Central memory CD4-positive, alpha-beta T cell (primary cell): ENCODE results near the gene DLGAP1.

ENCODE experiments used
- DNase-seq: peaks from one replicate; pipeline ENCODE4 v3.0.0; 2022

DLGAP1 gene

GRCh38 chr18:4236940-4237663 is 218.0 kb downstream of the DLGAP1 start:
- DNase-seq, result no peak

GRCh38 chr18:4233468-4233867 is 221.6 kb downstream of the DLGAP1 start:
- DNase-seq, result no peak

DNA sequence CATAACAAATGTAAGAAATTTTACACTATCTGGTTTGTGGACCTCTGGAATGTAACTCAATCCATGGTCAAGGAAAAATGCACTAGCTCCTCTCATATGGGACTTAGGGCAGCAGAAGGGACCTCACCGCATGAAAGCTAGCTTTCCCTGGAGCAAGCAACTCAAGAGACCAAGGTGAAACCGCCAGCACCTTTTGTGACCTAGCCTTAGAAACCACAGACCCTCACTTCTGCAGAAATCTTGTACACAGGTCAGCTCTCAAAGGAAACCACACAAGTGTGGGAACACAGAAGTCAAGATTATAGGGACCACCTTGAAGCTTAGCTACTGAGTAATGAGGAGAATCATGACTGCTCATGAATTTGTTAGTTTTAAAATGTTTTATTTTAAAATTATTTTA is 222.5 kb downstream of the DLGAP1 start:
- DNase-seq, result no peak

GRCh38 chr18:4231260-4231659 is 223.8 kb downstream of the DLGAP1 start:
- DNase-seq, result no peak

DNA sequence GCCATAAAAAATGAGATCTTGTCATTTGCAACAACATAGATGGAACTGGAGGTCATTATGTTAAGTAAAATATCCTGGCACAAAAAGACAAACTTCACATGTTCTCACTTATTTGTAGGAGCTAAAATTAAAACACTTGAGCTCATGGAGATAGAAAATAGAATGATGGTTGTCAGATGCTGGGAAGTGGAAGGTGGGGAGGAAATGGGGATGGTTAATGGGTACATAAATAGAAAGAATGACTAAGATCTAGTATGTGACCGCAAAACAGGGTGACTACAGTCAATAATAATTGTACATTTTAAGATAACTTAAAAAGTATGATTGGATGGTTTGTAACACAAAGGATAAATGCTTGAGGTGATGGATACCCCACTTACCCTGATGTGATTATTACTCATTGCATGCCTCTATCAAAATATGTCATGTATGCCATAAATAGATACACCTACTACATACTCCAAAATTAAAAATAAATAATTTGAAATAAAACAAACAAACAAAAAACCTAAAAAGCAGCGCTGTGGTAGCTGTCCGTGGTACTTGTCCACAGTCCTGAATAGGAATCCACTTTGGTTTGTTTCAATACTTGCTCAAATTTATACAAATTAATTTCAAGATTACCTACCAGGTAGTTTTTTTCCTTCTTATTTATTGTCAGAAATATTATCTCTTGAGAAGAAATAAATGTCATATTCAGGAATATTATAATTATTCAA is 224.5 kb downstream of the DLGAP1 start:
- DNase-seq, result no peak

DNA sequence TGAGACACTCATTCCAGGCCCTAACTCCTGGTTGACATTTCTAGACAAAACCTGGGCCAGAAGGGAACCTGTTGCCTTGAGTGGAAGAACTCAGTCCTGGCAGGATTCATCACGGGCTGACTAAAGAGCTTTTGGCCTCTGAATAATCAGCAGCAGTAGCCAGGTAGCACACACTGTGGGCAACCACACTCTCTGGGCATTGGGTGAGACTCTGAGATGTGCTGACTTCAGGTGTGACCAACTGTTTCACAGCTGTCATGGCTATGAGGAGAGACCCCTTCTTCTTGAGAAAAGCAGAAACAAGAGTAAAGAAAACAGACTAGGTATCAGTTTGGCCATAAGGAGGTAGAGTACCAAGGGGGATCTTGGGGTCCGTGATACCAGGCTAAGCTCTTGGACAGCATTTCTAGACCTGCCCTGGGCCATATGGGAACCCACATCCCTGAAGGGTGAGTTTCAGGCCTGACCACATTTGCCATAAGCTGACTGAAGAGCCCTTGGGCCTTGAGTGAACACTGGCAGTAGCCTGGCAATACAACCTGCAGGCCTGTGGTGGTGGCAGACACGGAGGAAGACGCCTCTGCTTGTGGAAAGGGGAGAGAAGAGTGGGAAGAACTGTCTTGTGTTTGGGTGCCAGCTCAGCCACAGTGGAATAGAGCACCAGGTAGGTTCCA is 230.9 kb downstream of the DLGAP1 start:
- DNase-seq, result no peak

DNA sequence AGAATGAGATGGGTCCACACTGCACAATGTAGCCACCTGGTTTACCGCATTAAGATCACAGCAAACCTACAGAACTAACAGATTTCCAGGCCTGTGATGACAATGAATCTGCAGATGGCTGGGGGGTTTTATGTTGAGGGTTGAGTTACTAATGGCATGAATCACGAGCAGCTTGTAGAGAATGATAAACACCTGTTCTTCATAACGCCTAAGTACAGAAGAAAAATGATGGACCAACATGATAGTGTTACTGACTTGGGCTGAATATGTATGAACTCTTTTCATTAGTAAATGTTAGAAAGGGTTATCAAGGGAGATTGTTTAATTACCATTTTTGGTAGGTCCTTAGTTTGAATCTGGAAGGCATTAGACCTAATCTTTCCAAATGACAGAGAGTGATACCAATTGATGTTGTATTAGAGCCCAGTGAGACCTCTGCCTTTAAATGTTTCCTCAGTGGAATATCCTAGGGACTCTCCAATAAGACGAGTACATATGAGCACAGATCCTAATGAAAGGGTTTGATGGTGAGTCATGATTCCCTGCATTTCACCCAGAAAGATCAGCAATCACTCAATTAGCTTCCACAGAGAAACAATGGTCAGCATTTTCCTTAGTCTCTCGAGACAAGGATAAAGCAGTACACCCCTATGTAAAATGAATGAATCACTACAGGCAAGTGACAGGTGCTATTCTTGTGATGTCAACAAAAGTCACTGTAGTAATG is 243.8 kb downstream of the DLGAP1 start:
- no peak for DNase-seq

DNA sequence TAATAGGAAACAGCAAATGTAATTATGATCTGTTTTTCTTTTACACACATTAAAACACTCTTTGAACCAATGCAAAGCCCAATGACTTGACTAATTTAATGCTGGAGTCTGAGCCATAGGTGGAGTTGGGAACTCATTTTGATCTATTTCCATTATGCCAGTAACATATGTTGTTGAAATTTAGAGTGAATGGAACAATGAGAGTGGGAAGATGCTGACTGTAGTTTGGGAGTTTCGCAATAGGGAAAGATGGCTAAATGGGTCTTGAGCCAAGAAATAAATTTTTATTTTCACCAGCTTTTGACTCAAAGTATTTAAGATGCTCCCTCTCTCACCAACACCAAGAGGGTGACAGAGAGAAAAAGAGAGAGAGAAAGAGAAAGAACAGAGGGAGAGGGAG is 246.7 kb downstream of the DLGAP1 start:
- no peak for DNase-seq

DNA sequence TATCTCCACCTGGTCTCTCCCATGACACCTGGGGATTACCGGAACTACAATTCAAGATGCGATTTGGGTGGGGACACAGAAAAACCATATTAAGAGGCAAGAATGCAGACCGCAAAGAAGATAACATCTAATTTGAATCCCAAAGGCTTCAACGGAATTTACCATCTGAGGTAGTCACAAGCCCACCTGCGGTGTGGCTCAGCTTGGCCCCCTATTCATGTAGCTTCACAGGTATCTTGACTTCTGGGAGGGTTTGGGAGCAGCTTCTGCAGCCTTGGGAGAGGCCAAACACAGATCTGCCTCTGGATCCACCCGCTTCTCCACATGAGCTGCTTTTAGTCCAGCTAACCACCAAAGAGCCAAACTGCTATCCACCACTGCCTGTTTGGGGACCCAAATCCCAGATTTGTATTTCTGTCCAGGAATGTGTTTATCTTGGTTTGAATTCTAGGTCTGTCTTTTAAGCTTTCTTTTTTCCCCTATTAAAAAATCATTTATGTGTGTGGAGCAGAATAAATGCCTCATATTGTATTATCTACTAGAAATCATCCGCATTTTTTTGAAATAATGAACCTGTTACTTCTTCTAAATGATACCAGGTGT is 247.6 kb downstream of the DLGAP1 start:
- no peak for DNase-seq

DNA sequence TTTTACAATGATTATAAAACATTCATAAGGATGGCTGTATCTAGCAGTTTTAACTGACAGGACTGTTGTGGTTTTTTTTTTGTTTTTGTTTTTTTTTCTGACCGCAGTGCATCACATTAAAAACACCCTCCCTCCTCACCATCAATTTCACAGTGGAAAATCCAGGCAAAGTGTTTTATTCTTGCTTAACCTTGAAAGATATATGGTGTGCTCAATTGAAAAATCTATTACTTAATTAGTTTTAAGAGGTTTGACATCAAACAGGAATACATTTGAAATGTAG is 250.7 kb downstream of the DLGAP1 start:
- DNase-seq, result no peak

- no peak for DNase-seq
Measured at GRCh38 chr18:4203568-4204437, 251.3 kb downstream of the DLGAP1 start.

GRCh38 chr18:4200399-4200798 is 254.7 kb downstream of the DLGAP1 start:
- no peak for DNase-seq

GRCh38 chr18:4198956-4199355 is 256.2 kb downstream of the DLGAP1 start:
- DNase-seq, result no peak

- no peak for DNase-seq
Measured at GRCh38 chr18:4196351-4196750, 258.8 kb downstream of the DLGAP1 start.

DNA sequence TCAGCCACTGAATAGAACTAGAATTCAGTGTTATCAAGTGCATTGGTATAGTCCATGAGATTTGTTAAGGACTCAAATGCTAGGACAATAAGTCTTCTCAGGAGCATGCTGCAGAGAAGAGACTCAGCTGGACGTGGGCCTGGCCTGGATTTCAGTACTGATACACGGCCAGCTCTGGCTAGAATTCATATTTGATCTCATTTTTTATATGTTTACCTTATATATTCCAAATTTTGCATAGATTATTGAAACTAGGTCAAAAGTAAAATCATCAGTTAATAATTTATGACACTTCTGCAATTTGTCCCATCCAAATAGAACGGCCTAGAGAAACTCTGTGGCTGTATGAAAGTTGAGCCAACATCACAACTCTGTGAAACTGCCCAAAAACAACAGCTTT is 262.0 kb downstream of the DLGAP1 start:
- no peak for DNase-seq

DNA sequence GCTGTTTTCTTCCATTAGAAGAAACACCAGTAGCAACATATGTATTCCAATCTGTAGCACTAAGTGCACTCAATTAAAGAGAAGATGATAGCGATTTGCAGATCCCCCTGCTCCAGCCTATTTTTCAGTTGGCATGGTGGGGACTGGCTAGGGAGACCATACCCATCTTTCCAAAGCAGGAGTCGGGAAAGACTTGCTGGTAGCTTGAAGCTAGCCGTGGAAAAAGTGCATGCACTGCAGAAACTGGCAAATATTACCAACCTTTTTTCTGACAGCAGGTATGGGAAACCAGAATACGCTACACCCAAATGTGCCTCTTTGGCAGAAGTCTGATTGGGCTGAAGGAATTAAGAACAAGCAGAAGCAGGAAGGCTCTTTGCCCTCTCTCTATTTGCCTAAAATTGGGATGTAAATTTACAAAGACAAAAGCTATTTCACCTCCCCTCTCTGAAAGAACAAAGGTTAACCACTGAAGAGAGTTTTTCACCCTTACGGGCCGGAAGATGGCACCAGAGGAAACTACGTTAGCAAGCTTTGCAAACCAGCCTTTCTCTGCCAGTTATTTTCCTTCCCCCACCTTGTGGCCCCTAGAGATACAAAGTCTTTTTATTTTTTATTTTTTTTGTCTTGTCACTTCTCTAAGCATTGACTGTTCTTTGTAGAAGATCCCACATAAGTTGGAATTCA is 273.1 kb downstream of the DLGAP1 start:
- DNase-seq, result no peak

- no peak for DNase-seq
Measured at GRCh38 chr18:4181086-4181485, 274.0 kb downstream of the DLGAP1 start.

GRCh38 chr18:4172196-4173100 is 282.7 kb downstream of the DLGAP1 start:
- DNase-seq, result no peak

DNA sequence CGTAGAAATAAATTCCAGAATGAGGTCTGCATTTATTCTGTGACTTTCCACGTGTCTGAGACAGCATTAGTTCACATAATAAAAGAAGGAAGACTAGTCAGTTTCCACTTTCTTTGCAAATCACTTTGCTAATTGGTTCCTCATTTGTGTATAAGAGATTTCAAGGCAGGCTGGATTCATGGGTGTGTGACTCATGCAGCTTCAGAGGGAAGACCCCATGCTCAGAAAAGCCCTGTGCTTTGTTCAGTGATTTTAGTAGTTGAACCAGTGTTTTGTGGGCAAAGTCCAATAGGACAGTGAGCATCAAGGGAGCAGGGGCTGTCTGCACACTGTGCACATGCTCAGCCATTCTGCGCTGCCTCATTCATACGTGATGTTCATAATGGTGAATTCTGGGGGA is 297.8 kb downstream of the DLGAP1 start:
- DNase-seq, result no peak

GRCh38 chr18:4146797-4147196 is 308.3 kb downstream of the DLGAP1 start:
- no peak for DNase-seq
